Erythroblast (primary cell): ENCODE data around the gene SNAI1.
A peak's percentile ranks its signal among the peaks of the same experiment; 100 is the strongest.
"Not testable (repeated sequence)": the region's sequence is repeated elsewhere in the genome, so short reads cannot be mapped to it uniquely, and the experiment has no call there.

Experiments
- DNase-seq, 2 experiments: peaks; one replicate each; lab custom pipeline; 2025; lab: John Stamatoyannopoulos, UW
- GATA1 ChIP-seq: IDR thresholded peaks from 2 replicates; pipeline ENCODE4 v1.6.1; 2011; ENCODE audit warnings: low read depth, mild to moderate bottlenecking, control low read depth, low read length, moderate library complexity
- POLR2A ChIP-seq: IDR thresholded peaks from 2 replicates; pipeline ENCODE4 v1.6.1; 2011; ENCODE audit warnings: mild to moderate bottlenecking, low read length

Gene SNAI1

DNA sequence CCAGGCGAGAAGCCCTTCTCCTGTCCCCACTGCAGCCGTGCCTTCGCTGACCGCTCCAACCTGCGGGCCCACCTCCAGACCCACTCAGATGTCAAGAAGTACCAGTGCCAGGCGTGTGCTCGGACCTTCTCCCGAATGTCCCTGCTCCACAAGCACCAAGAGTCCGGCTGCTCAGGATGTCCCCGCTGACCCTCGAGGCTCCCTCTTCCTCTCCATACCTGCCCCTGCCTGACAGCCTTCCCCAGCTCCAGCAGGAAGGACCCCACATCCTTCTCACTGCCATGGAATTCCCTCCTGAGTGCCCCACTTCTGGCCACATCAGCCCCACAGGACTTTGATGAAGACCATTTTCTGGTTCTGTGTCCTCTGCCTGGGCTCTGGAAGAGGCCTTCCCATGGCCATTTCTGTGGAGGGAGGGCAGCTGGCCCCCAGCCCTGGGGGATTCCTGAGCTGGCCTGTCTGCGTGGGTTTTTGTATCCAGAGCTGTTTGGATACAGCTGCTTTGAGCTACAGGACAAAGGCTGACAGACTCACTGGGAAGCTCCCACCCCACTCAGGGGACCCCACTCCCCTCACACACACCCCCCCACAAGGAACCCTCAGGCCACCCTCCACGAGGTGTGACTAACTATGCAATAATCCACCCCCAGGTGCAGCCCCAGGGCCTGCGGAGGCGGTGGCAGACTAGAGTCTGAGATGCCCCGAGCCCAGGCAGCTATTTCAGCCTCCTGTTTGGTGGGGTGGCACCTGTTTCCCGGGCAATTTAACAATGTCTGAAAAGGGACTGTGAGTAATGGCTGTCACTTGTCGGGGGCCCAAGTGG lies 5.3 kb downstream of the SNAI1 start:
- TF ChIP-seq GATA1 = no peak
- DNase-seq = no peak

- DNase-seq = no peak
- TF ChIP-seq GATA1 (no peak), POLR2A (no peak)
Observed at GRCh38 chr20:49989234-49990065, 6.7 kb downstream of the SNAI1 start.

GRCh38 chr20:49990271-49990720 lies 7.5 kb downstream of the SNAI1 start:
- TF ChIP-seq GATA1 = no peak
- no peak for TF ChIP-seq POLR2A
- DNase-seq = no peak

- TF ChIP-seq GATA1 = no peak
- no peak for TF ChIP-seq POLR2A
- DNase-seq = no peak
Observed at GRCh38 chr20:49993301-49993751, 10.5 kb downstream of the SNAI1 start.

DNA sequence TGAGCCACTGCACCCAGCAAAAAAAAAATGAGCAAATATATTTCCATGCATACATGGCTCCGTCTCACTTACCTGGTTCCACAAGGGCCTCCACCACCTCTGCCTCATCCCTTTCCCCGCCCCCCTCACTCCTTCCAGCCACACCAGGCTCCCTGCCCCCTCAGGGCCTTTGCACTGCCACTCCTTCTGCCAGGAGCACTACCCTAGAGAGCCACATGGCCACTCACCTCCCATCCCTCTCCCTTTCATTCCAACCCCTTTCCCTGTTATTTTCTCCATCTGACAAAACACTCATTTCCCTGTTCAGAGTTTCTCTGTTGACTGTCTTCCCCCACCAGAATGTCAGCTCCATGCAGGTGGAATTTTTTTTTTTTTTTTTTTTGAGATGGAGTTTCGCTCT lies 12.8 kb downstream of the SNAI1 start:
- DNase-seq = no peak
- TF ChIP-seq POLR2A (no peak), GATA1 (no peak)

- not testable (repeated sequence) for DNase-seq
Observed at GRCh38 chr20:49998478-49999188, 15.9 kb downstream of the SNAI1 start.

GRCh38 chr20:49999329-49999728 lies 16.5 kb downstream of the SNAI1 start:
- DNase-seq = no peak
- no peak for TF ChIP-seq POLR2A
- no peak for TF ChIP-seq GATA1

- DNase-seq = not testable (repeated sequence)
Observed at GRCh38 chr20:50000548-50001222, 17.9 kb downstream of the SNAI1 start.

GRCh38 chr20:50001784-50002311 lies 19.1 kb downstream of the SNAI1 start:
- DNase-seq = no peak

DNA sequence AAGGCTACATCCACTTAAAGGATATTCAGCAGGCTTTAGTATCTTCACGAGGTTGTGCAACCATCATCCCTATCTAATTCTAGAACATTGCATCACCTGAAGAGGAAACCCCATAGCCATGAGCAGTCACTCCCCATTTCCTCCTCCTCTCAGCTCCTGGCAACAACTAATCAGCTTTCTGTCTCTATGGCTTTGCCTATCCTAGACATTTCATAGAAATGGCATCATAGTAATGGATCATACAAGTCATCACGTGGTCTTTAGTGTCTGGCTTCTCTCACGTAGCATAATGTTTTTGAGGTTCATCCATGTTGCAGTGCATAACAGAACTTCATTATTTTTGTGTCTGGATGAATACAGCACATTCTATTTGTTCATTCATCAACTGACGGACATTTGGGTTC lies 20.5 kb downstream of the SNAI1 start:
- peak in 1 of 2 experiments; percentile 53 for DNase-seq
- TF ChIP-seq POLR2A = no peak
- TF ChIP-seq GATA1 = no peak

More at GRCh38 chr20:50001784-50002311, 19.1 kb downstream of the SNAI1 start:
- TF ChIP-seq POLR2A (no peak), GATA1 (no peak)

DNA sequence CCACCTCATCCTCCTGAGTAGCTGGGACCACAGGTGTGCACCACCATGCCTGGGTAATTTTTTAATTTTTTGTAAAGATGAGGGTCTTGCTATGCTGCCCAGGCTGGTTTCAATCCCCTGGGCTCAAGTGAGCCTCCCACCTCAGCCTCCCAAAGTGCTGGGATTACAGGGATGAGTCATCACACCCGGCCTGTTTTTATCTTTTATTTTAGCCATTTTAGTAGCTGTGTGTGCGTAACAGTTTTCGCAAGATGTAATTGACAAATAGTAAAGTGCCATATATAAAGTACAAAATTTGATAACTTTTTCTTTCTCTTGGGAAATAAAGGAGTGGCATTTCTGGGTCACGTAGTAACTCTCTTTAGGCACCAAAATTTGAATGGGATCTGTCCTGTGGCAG lies 21.4 kb downstream of the SNAI1 start:
- no peak for DNase-seq
- no peak for TF ChIP-seq POLR2A
- no peak for TF ChIP-seq GATA1

GRCh38 chr20:50005471-50005981 lies 22.7 kb downstream of the SNAI1 start:
- TF ChIP-seq POLR2A = no peak
- TF ChIP-seq GATA1 = no peak
- no peak for DNase-seq

- DNase-seq = no peak
- TF ChIP-seq GATA1 (no peak), POLR2A (no peak)
Observed at GRCh38 chr20:50007369-50007768, 24.6 kb downstream of the SNAI1 start.
